22Rv1 (cell line): ENCODE data around the gene CATSPER1.

ENCODE experiments used
- H3K27ac ChIP-seq: fragments of 450-650 bp; 2 replicates; pipeline ENCODE4 v1.5.1; 2017
- ZFX ChIP-seq: fragments of 450-650 bp; IDR thresholded peaks from 2 replicates; pipeline ENCODE4 v1.6.1; 2017; ENCODE audit warnings: antibody characterized with exemption, borderline replicate concordance
- TF ChIP-seq, protein P1 (sequence below): fragments of 450-650 bp; IDR thresholded peaks from 2 replicates; pipeline ENCODE4 v1.5.1; 2017; ENCODE audit warnings: mild to moderate bottlenecking

CATSPER1 gene

DNA sequence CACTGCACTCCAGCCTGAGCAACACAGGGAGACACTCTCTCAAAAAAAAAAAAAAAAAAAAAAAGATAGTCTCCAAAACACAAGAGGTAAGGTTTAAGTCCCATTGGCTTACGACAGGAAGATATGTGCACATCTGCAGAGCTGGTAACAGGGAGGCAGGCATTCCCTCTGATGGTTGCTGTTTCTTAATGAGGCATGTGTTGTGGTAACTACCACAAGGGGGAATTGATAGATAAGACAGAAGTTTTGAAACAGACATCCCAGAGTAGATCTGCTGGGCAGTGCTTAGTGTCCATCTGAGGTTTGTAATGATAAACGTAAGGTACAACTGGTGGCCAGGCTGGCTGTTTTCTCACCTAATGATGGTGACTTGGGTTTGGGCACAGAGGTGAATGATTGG, 29.0 kb downstream of the CATSPER1 start:
- TF ChIP-seq, protein P1, sequence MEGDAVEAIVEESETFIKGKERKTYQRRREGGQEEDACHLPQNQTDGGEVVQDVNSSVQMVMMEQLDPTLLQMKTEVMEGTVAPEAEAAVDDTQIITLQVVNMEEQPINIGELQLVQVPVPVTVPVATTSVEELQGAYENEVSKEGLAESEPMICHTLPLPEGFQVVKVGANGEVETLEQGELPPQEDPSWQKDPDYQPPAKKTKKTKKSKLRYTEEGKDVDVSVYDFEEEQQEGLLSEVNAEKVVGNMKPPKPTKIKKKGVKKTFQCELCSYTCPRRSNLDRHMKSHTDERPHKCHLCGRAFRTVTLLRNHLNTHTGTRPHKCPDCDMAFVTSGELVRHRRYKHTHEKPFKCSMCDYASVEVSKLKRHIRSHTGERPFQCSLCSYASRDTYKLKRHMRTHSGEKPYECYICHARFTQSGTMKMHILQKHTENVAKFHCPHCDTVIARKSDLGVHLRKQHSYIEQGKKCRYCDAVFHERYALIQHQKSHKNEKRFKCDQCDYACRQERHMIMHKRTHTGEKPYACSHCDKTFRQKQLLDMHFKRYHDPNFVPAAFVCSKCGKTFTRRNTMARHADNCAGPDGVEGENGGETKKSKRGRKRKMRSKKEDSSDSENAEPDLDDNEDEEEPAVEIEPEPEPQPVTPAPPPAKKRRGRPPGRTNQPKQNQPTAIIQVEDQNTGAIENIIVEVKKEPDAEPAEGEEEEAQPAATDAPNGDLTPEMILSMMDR, result no peak
- TF ChIP-seq ZFX, result no peak
- no peak overlapping the region for H3K27ac ChIP-seq

DNA sequence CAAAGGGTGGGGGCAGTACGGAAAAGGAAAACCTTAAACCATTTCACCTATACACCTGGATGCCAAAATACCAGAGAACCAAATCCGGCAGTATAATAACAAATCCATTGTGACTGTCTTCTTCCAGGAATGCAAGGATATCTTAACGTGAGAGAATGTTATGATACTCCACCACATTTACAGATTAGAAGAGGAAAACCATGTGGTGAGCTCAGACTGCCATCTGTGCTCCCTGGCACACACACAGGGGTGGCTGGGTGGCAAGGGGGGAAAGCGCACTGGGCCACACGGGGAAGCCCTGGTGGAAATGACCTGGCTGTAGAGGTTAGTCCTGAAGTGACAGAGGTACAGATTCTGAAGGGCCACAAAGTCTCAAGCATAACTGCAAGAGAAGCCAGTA, 34.2 kb downstream of the CATSPER1 start:
- no peak overlapping the region for H3K27ac ChIP-seq
- TF ChIP-seq, protein P1, result no peak
- TF ChIP-seq ZFX, result no peak

DNA sequence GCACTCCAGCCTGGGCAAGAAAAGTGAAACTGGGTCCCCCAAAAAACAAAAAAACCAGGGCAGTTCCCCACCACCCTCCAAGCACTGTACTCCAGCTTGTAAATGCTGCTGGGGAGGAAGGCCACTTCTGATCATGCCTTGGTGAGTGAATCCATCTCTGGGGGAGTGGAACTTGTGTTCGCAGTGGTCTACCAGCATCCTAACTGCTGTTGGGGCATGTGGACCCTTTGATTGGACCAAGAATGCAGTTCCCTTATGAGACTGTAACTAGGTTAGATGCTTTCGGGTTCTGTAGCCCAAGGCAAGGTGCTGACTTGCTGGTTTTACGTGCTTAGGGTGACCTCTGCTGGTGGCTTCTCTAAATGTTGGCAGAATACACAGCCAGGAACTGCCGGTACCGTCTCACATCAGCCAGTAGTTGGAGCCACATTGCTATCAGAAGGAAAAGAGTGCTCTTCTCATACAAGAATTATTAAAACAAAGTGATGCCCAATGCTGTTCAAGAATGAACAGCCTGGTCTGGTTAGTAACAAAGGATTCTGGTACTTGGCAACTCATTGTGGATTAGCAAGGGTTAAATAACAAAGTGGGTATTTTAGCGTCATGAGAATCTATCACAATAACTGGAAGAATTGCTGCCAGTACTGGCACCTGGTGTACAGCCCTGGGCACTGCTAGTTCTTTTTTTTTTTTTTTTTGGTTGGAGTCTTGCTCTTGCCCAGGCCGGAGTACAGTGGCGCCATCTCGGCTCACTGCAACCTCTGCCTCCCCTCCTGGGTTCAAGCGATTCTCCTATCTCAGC, 37.3 kb downstream of the CATSPER1 start:
- TF ChIP-seq, protein P1, result peak; percentile 98
- no peak for TF ChIP-seq ZFX

DNA sequence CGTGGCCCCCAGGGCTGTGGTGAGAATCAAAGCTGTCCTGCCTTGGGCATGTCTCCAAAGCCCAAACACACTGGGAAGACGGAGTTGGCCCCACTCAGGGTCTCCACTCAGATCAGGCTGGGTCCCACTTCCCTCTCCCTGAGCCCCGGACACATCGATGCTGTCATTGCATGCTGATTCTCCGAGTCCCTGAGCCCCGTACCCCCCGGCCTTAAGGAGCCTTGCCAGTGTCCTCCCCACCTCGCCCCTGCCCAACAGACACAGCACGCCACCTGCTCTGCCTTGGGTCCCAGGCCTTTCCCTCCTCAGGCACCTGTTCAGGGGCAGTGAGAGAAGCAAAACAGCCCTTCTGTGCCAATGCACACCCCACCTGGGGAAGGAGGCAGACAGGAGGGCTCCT, 38.9 kb downstream of the CATSPER1 start:
- TF ChIP-seq ZFX, result no peak
- TF ChIP-seq, protein P1, result no peak
- no peak overlapping the region for H3K27ac ChIP-seq

More for the DNA sequence above, 37.3 kb downstream of the CATSPER1 start:
- peak overlapping the region; percentile 54 for H3K27ac ChIP-seq

DNA sequence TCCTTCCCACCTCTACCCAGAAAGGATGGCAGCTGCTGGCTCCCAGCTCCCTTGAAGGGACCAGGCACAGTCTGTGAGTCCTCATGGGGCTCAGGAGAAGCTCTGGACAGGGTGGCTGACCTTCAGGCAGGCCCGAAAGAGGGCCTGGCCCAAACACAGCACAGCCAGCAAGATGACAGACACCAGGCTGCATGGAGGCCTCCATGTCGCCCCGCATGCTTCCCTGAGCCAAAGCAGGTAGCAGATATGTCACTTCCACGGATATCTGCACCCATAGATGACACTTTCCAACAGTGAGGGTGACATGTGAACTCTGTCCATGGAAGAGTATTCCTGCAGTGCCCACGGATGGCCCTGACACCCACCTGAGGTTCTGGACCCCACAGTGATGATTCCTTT, 42.7 kb downstream of the CATSPER1 start:
- H3K27ac ChIP-seq, result no peak overlapping the region
- TF ChIP-seq, protein P1, result no peak
- no peak for TF ChIP-seq ZFX

DNA sequence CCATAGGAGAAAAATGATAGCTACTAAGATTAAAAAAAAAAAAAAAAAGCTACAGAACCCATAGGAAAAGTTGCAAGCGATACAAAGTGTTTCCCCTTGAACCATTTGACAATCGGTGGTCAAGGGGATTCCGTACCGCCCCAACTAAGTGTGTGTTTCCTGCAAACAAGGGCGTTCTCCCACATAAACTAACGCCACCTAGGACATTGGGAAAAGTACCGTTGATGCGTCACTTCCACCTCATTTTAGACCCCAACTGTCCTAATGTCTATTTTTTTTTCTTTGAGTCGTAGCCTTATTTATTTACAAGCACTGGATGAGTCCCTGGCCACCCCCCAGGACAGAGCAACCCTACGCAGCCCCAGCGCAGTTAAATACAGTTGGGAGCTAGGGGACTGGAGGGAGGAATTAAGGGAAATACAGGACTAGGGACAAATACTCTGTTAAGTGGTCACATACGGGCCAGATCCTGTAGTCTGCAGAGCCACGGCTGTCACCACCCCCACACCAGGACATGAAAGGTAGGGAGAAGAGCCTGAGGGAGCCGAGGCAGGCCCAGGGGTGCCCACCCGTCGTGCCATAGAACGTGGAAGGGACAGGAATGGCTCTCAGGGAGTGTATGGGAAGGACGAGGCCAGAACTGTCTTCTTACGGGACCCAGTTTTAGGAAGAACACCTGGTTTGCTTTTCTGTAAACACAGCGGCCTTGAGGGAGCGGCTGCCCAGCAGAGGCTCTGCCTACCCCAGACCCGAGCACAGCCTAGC, 43.3 kb downstream of the CATSPER1 start:
- no peak overlapping the region for H3K27ac ChIP-seq
- TF ChIP-seq ZFX, result no peak
- TF ChIP-seq, protein P1, result no peak
